ENCODE results near the gene PI16.

PI16 gene, protein sequence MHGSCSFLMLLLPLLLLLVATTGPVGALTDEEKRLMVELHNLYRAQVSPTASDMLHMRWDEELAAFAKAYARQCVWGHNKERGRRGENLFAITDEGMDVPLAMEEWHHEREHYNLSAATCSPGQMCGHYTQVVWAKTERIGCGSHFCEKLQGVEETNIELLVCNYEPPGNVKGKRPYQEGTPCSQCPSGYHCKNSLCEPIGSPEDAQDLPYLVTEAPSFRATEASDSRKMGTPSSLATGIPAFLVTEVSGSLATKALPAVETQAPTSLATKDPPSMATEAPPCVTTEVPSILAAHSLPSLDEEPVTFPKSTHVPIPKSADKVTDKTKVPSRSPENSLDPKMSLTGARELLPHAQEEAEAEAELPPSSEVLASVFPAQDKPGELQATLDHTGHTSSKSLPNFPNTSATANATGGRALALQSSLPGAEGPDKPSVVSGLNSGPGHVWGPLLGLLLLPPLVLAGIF

DNA sequence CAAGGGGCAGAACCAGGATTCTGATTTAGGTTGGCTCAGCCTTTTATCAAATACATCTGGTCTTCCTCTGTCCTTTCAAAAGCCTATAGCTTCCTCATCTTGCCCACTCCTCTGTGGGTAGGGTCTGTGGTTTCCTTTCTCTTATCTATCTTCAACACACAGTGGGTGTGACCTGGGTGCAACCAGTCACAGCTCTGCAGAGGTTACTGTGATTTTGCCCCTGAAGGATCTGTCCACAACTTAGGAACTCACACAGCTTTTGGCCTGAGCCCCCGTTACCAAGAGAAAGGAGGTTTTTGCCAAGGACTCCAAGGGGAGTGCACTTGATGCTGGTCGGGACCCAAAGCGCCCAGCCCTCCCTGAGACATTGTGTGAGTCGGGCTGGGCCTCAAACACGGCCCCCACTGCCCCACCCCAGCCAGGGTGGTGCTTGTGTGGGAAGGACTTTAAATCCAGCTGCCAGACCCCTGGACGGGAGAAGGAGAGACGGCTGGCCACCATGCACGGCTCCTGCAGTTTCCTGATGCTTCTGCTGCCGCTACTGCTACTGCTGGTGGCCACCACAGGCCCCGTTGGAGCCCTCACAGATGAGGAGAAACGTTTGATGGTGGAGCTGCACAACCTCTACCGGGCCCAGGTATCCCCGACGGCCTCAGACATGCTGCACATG is at the start of gene PI16:
TSS of gene PI16 (plus strand) at position 477 of the 670 bp plus-strand sequence. CDS start at position 500, 23 bp downstream.
- DNase-seq: no peak

DNA sequence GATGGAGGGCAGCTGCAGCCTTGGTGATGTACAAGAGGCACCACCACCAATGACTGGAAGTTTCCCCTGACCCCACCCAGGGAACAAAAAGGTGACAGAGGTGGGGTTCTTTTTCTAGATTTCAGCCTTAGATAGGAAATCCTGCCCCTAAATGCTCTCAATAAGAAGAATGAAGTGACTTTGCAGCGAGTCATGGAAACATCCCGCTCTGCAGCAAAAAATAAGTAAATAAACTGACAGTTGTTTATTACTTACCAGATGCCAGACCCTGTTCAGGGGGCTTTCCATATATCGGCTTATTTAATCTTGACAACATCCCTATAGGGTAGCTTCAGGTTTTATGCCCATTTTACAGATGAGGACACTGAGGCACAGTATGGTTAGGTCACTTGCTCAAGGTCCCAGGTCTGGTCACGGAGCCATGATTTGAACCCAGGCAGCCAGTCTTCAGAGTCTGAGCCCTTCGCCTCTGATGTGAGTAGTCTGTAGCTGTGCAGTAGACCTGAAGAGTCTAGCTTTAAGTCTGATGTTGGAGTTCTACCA is 49.6 kb upstream of the PI16 start:
- no peak for DNase-seq

DNA sequence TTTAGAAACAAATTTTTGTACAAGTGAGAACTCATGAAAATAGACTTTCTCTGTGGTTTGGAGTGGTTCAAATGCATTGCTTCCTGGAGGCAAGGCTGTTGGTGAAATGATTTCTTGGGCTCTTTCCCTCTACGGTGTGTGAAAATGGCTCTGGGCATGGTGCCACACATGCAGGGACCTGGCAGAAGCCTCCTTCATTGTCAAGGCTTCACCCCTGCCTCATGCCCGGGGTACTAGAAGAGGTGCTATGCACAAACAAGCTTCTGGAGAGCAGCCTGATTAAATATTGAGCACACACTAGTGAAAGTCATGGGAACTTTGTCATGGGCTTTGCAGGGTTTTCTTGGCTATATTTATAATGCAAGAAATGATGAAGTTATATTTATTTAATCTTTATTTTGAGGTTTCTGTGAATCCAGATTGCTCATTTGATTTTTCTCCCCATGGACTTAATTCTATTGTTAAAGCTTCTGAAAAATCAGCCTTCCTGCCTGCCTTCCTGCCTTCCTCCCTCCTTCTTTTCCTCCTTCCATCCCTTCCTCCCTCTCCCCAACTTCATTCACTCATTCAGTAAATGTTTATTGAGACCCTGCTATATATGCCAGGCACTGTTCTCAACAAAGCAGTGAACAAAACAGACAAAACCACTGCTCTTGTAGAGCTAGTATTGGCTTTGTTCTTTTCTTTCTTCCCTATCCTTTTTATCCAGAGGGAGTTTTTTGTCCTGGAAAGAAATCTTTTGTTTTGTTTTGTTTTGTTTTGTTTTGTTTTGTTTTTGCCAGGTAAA is 47.8 kb upstream of the PI16 start:
- no peak for DNase-seq

DNA sequence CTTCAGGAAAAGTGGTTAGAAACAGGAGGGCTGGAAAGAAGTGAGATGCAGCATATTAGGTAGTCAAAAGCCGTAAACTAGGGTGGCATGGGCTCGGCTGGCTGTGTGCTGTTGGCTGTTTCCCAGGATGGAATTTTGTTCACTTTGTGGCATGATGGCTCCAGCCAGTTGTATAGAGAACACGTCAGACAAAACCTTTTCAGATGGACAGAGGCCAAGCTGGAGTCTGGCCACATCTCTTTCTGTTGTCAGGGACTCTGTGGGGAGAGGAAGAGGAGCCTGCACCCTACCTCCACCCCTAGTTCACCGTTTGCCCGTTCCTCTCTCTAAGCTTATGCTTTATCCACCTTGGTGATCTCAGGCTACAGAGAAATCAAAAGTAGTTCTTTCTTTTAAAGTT is 46.8 kb upstream of the PI16 start:
- no peak for DNase-seq

DNA sequence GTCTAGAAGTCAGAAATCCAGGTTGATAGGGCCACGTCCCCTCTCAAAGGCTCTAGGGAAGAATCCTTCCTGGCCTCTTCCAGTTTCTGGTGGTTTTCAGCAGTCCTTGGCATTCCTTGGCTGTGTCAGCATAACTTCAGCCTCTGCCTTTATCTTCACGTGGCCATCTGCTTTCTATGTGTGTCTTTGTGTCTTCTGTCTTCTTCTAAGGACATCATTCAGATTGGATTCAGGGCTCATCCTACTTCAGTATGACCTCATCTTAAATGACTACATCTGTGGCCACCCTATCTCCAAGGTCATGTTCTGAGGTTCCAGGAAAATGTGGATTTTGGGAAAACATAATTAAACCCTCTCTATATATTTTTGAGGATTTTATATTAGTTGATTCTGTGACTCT is 45.8 kb upstream of the PI16 start:
- DNase-seq: no peak

DNA sequence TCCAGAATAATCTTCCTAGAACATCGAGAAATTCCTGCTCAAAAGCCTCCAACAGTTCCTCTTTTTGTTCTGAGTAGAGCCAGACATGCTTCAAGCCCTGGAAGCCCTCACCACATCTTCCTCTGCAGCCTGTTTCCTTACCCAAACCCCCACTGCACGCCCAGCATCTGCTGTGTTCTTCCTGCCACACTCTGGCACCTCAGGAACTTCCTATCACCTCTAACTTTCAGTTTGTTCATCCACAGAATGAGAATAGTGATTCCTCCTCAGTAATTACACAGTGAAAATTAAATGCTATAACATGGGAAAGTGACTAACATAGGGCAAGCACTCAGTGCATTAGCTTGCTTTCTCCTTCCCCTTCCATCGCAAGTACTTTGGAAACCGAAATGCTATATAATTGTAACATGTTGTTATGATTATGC is 42.5 kb upstream of the PI16 start:
- no peak for DNase-seq

DNA sequence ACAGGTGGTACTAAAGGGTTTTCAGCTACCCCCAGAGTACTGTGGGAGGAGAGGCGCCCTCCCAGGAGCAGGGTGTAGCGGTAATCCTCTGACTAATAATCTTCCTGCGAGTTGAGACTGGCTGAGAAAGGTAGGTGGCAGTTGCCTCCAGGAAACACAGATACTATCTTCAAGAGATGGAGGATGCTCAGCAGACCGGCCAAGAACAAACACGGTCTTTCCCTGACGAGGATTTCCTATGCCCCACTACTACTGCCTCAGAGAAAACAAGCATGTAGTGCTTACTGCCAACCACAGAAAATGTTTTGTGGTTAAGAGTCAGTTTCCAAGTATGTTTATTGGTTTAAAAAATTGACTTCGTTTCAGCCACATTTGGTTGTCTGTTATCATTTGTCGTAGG is 42.0 kb upstream of the PI16 start:
- DNase-seq: no peak

DNA sequence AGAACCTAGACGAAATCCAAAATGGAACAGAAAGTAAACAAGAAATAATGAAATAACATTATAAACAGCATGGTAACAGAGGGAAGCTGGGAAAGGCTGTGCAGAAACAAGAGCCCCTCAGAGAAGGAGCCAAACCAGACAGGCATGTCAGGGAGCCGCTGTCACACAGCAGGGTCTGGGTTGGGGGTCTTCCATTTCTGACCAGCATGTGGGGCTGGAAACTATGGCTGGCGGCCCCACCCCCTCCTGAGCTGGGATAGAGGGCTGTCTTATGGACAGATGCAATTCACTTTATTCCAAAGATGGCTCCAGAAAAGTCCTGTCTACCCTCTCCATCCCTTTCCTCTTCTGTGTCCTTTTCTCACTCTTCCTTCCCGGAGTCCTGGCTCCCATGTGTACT is 41.5 kb upstream of the PI16 start:
- no peak for DNase-seq

DNA sequence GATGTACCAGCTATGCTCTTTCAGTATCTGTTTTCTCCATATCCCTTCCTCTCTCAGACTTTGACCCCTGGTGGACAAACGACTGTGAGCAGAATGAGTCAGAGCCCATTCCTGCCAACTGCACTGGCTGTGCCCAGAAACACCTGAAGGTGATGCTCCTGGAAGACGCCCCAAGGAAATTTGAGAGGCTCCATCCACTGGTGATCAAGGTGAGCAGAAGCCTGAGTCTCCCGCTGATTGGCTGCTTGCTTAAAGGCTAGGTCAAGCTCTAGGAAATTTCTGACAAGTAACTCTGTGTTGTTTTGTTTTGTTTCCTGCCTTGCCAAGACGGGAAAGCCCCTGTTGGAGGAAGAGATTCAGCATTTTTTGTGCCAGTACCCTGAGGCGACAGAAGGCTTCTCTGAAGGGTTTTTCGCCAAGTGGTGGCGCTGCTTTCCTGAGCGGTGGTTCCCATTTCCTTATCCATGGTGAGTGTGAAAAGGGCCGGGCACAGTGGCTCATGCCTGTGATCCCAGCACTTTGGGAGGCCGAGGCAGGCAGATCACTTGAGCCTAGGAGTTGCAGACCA is 40.2 kb upstream of the PI16 start:
- DNase-seq: no peak

DNA sequence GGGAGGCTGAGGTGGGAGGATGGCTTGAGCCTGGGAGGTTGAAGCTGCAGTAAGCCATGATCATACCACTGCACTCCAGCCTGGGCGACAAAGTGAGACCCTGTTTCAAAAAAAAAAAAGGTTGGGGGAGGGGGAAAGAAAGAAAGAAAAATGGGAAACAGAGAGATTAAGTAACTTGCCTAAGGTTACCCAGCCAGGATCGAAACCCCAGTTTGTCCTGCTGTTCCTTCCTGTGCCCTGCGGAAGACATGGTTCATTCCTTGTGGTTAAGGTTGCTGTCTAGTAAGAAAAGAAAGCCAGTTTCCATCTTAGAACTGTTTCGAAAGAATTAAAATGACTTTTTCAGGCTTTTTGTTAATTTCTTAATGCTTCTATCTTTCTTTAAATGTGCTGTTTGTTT is 38.9 kb upstream of the PI16 start:
- no peak for DNase-seq

DNA sequence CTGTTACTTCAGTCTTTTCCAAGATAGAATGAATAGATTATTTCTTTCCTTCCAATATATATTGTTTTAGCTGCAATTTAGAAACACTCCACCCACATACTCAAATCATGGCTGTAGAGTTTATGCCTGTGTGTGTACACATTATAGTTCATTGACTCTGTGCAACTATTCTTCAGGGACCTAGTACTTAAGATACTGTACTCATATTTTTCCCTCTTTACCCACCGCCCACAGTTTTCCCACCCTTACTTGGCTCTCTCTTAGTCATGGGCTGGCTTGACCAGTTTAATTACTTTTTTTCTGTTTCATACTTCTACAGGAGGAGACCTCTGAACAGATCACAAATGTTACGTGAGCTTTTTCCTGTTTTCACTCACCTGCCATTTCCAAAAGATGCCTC is 38.4 kb upstream of the PI16 start:
- DNase-seq: no peak

DNA sequence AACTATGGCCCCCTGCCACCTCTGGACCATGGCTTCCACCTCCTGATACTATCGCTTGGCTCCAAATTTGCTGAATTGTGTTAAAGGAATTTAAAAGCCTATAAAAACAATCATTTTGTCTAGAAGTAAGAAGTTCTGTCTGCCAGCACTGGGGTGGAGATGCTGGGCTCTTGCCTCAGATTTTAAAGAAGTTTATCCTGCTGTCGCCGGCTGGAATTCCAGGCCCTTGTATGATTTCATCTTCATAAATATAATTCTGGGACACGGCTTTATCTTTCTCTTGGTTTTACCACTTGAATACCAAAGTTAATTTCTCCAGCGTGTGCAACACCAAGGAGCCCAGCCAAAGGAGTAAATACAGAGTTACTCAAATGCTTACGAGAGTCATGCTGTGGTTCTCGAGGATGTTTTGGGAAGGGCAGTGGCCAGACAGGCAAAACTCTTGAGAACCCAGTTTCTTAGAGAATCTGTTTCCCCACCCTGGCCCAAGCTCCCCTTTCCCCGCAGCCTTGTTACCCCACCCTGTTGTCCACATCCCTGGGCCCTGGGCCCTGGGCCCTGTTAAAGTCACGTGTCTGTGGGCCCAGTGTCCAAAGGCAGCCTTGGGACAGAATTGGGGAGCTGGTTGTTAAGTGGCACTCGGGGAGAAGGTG is 36.9 kb upstream of the PI16 start:
- no peak for DNase-seq

DNA sequence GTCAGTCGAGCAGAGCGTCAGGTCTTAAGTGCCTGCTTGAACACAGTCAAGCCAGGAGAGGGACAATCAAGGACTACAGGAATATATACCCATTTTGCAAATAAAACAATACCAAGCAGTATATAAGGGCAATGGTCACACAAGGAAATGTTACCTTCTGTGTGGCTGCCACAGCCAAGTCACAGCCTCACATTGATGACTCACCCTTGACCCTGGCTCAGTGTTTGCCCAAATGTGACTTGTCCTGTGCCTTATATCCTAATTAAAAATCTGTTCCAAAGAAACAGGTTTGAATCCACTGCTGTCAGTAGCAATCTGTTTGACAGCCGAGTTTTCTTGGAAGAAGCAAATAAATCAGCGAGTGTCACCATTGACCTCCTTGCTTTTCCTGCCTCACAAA is 34.5 kb upstream of the PI16 start:
- DNase-seq: no peak

DNA sequence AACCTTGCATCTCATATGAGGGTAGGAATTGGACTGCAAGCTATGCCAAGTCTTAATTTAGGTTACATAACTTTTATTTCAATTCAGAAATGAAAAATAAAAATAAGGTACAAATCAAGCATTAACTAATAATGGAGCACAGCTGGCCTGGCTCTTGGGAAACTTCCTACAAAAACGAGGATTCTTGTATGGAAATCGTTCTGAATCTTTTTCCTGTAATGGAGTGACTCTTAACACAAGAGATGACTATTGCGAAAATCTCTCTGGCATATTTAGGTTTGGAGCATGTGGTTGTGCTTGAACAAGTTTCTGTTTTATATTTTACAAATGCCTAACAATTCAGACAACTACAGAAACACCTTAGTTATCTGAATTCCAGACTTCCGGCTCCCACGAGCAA is 34.0 kb upstream of the PI16 start:
- no peak for DNase-seq

DNA sequence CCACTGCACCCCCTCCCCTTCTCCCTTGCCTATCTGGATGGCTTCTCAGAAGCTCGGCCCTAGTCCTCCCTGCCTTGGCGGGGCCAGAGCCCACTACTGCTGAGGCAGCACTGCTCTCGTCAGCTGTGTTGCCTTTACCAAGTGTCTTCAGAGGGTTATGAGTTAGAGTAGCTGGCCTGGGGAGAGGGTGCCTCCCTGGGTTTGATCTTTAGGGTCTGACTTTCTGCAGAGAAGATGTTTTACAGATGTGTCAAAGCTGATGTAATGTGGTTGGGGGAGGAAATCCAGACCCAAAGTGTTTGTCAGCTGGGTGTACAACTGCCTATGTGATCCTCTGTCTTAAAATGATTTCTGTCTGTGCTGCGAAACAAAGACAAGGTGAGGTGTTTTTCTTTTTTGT is 30.4 kb upstream of the PI16 start:
- DNase-seq: no peak

DNA sequence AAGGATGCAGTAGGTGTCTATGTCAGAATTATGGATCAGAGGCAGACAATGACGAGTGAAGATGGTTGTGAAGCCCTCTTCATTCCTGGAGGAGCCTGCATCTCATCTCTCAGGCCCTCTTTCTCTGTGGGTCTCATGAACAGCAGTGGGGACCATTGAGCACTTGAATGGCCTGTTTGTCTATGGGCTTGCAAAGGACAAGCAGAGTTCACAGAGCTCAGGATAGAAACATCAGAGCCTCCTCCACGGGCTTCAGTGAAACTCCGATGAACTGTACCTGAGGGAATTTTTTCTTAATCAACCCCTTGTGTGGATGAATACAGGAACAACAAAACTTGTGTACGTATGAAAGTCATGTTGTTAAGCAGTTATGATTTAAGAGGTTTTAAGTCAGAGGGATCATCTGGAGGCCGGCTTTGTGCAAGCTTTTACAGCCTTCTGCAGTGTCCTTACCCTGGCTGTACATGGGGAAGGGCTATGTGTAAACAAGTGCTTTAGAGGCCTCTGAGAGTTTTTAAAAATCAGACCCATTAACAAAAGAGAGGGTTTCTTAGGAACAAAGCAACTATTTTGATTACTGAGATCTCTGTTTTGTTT is 29.7 kb upstream of the PI16 start:
- no peak for DNase-seq

DNA sequence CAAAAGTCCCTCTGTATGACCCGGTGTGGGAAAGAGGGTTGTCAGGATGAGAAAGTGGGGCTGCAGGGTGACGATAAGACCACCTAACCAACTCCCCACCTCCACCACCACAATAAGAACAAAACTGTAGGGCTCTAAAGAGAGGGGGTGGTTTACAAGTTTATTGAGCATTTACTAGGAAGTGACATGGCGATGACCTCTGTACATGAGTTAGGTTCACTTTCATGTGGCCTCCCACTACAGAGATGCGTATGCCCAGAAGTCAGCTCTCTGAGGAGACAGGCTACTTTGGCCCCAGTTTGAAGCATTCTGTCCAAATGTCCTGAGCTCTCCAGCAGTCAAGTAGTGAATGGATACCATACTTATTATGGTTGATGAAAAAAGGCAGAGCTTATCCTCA is 28.7 kb upstream of the PI16 start:
- no peak for DNase-seq

DNA sequence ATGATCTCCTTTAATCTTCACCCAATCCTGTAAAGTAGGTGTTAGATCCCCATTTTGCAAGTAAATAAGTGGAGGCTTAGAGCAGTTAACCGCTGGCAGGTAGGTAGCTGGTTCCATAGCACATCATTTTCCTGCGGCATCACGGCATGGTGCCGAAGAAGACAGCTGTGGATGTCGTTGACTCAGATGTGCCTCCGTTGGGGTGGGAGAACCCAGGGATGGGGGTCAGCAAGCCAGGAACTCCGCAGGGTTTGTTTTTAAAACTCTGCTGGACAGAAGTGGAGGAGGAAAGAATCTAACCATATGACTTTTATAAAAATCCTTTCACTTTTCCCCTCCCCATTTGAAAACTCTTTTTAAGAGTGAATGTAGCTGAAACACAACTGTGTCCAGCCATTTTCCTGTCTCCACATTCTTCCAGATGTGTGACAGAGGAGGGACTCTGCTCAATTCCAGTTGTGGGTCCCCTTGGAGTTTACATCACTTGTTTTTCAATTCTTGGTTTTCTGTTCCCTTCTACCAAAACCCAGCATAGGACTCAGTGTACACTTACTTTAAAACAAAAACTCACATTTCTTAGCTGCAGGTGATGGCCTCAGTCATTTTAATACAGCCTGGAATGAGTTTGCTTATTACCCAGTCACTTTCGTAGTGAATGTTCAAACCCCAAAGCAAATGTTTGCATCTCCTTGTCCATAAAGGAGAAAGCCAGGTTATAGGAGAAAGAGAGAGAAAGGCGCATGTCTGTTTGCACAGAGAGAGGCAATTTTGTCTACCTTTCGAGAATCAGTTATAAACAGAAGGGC is 27.6 kb upstream of the PI16 start:
- no peak for DNase-seq

DNA sequence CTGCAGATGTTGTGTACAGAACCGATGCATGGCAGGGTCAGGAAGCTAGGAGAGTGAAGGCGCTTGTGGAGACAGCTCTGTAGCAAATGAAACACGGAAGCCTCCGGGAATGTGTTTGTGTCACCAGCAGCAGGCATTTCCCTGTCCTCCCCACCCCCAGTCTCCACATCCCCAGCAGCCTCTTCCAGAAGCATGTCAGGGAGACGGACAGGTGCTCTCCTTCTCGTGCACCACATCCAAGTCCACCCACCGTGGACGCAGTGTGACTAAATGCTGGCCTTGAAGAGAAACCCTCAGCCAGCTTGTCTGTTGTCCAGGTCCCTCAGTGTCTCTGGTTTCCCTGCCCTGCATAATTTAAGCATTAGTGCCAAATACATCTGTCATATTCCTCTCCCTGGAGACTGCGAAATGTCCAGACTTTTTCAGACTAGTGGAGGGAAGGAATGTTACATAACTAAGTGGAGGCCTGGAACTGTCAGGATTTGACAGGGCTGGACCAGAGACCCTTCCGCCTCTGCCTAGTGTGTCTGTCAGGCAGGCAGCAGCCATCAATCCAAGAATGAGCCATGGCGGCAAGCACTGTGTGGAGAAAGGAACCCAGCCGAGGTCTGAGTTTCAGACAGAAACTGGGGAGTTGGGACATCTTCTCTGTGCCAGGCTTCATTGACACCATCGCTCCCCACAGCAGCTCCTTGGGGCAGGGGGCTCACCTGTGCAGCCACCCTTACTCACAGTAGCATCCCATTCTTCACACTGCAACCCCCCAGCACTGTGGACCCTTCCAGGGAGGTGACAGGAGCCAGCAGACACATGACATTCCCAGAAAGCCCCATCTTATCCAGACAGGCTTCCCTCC is 26.6 kb upstream of the PI16 start:
- peak in 1 of 2 experiments; percentile 11 for DNase-seq

DNA sequence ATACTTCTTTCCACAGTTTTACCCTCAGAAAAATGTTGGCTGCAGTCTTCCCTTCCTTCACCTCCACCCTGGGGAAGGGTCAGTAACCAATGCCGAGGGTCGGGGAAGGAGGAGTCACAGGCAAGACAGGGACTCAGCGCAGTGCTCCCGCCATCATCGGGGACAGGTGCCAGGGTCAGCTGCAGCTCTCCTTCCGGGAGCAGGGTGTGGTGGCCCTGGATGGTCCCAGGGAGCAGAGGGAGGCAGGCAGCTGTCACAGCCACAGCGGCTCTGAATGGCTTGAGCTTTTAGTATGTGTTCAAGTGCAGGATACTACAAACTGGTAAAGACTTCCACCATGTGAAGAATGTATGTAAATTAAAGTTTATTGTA is 26.0 kb upstream of the PI16 start:
- no peak for DNase-seq

All from NCI-H524 (cell line).